SU-DHL-6 (cell line): ENCODE data around the gene TMCC1.

ENCODE experiments used
- CTCF ChIP-seq: fragments of 200-600 bp; sonication (generic); IDR thresholded peaks from one replicate; pipeline ENCODE4 v1.5.1; 2017; ENCODE audit warnings: antibody characterized with exemption, mild to moderate bottlenecking, low read length, moderate library complexity; ENCODE audit not compliant: insufficient read depth, poor library complexity, severe bottlenecking
- EZH2phosphoT487 ChIP-seq: fragments of 200-600 bp; sonication (generic), shearing (Covaris generic); conservative IDR thresholded peaks from 2 replicates; pipeline ENCODE4 v1.6.1; 2018; ENCODE audit warnings: mild to moderate bottlenecking, antibody characterized with exemption, low read length, moderate library complexity, mixed read lengths

GRCh38 chr3:129629011-129629410 is 264.5 kb downstream of the TMCC1 start:
- TF ChIP-seq CTCF = no peak
- no peak for TF ChIP-seq EZH2phosphoT487
